ENCODE data around the gene CCDC169.

DNA sequence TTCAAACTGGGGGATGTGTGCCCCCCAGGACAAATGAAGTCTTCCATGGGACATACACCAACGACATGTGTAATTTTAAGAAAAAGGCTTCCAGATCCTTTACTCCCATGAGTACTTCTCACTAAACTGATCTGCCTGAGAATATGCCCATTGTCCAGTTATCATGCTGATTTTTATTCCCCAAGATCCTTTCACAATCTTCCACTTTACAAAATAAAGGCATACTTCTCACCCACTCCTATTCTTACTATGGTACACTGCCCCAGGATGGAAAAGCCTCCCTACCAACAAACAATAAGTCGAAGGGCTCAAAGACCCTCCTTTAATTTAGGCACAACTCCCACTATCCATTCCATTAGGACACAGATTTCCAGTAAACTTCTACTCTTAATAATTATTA, 45.1 kb upstream of the CCDC169 start:
- TF ChIP-seq, protein P1, sequence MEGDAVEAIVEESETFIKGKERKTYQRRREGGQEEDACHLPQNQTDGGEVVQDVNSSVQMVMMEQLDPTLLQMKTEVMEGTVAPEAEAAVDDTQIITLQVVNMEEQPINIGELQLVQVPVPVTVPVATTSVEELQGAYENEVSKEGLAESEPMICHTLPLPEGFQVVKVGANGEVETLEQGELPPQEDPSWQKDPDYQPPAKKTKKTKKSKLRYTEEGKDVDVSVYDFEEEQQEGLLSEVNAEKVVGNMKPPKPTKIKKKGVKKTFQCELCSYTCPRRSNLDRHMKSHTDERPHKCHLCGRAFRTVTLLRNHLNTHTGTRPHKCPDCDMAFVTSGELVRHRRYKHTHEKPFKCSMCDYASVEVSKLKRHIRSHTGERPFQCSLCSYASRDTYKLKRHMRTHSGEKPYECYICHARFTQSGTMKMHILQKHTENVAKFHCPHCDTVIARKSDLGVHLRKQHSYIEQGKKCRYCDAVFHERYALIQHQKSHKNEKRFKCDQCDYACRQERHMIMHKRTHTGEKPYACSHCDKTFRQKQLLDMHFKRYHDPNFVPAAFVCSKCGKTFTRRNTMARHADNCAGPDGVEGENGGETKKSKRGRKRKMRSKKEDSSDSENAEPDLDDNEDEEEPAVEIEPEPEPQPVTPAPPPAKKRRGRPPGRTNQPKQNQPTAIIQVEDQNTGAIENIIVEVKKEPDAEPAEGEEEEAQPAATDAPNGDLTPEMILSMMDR (IDR thresholded peaks at IDR 0.05) = no peak
- no peak for TF ChIP-seq POLR2A (IDR thresholded peaks at IDR 0.05)
